ENCODE data around the gene SYNE2.

- TF ChIP-seq CTCF (IDR thresholded peaks at IDR 0.05; ENCODE audit: poor library complexity, severe bottlenecking) (no peak), REST (IDR thresholded peaks at IDR 0.05; ENCODE audit: borderline replicate concordance) (no peak), MXI1 (conservative IDR thresholded peaks at IDR 0.05; ENCODE audit: poor library complexity, severe bottlenecking) (no peak), SMC3 (conservative IDR thresholded peaks at IDR 0.05; ENCODE audit: poor library complexity) (no peak), EZH2 (IDR thresholded peaks at IDR 0.05; ENCODE audit: borderline replicate concordance, insufficient read depth, low read length, poor library complexity, severe bottlenecking) (no peak), POLR2AphosphoS5 (IDR thresholded peaks at IDR 0.05) (no peak)
These were observed 380.1 kb downstream of the SYNE2 start for GRCh38 chr14:64232944-64233343.

Data from neural cell (in vitro differentiated cells).